Neural cell (in vitro differentiated cells): ENCODE results near the gene FNDC10. TPM values are rescaled to one million over a fixed set of nuclear protein-coding genes. Genes with fewer than 3 reads are reported as not detected.

Experiments used
- H2AFZ ChIP-seq: fragments of 200-600, 300-800 bp; sonication (generic), shearing (Covaris generic); 2 replicates; pipeline ENCODE4 v1.6.0; 2014; ENCODE audit warnings: low read depth, mild to moderate bottlenecking, antibody characterized with exemption, low read length, moderate library complexity
- H3F3A ChIP-seq: fragments of 200-600 bp; shearing (Covaris generic); 2 replicates; pipeline ENCODE4 v1.6.1; 2016; ENCODE audit warnings: mild to moderate bottlenecking, moderate library complexity, mixed read lengths, antibody characterized with exemption, low read length; ENCODE audit not compliant: insufficient read depth, poor library complexity, severe bottlenecking
- H3K27ac ChIP-seq: fragments of 200-600, 300-800 bp; sonication (generic), shearing (Covaris generic); 2 replicates; pipeline ENCODE4 v1.5.1; 2014; ENCODE audit warnings: mild to moderate bottlenecking, low read length, moderate library complexity
- H3K27me3 ChIP-seq: fragments of 300-800, 200-600 bp; sonication (generic), shearing (Covaris generic); 2 replicates; pipeline ENCODE4 v1.6.0; 2014; ENCODE audit warnings: mild to moderate bottlenecking, low read depth, low read length, moderate library complexity; ENCODE audit not compliant: insufficient read depth
- H3K36me3 ChIP-seq: fragments of 300-800, 200-600 bp; sonication (generic), shearing (Covaris generic); 2 replicates; pipeline ENCODE4 v1.5.1; 2014; ENCODE audit warnings: mild to moderate bottlenecking, antibody characterized with exemption, low read length, moderate library complexity; ENCODE audit not compliant: insufficient read depth
- H3K4me2 ChIP-seq: fragments of 300-800, 200-600 bp; sonication (generic), shearing (Covaris generic); 2 replicates; pipeline ENCODE4 v1.6.0; 2014; ENCODE audit warnings: mild to moderate bottlenecking, low read length
- H3K4me3 ChIP-seq: fragments of 300-800, 200-600 bp; sonication (generic), shearing (Covaris generic); 2 replicates; pipeline ENCODE4 v1.5.1; 2014; ENCODE audit warnings: mild to moderate bottlenecking, low read length, moderate library complexity
- H3K79me2 ChIP-seq: fragments of 200-600 bp; shearing (Covaris generic); replicated peaks from 2 replicates; pipeline ENCODE4 v1.6.0; 2014; ENCODE audit warnings: mild to moderate bottlenecking, low read length, moderate library complexity; ENCODE audit not compliant: insufficient read depth
- H3K9ac ChIP-seq: fragments of 300-800, 200-600 bp; sonication (generic), shearing (Covaris generic); 2 replicates; pipeline ENCODE4 v1.6.1; 2016; ENCODE audit warnings: mild to moderate bottlenecking, low read length, mixed read lengths
- H3K9me2 ChIP-seq: fragments of 200-600 bp; shearing (Covaris generic); 2 replicates; pipeline ENCODE4 v1.6.1; 2016; ENCODE audit warnings: mild to moderate bottlenecking, low read length, mixed read lengths; ENCODE audit not compliant: insufficient read depth
- H3K9me3 ChIP-seq: fragments of 200-600, 300-800 bp; sonication (generic), shearing (Covaris generic); 2 replicates; pipeline ENCODE4 v1.6.1; 2016; ENCODE audit warnings: mild to moderate bottlenecking, mixed run types, low read length, moderate library complexity, mixed read lengths
- H4K20me1 ChIP-seq: fragments of 200-600 bp; shearing (Covaris generic); 2 replicates; pipeline ENCODE4 v1.6.1; 2016; ENCODE audit warnings: mild to moderate bottlenecking, mixed run types; ENCODE audit not compliant: insufficient read depth
- EP300 ChIP-seq: fragments of 450-650 bp; conservative IDR thresholded peaks from 2 replicates; pipeline ENCODE4 v1.6.1; 2014; ENCODE audit warnings: antibody characterized with exemption, mild to moderate bottlenecking, moderate library complexity; ENCODE audit not compliant: poor library complexity, severe bottlenecking
- EZH2 ChIP-seq: fragments of 200-600, 300-800 bp; shearing (Covaris generic), sonication (generic); IDR thresholded peaks from 2 replicates; pipeline ENCODE4 v1.6.1; 2014; ENCODE audit warnings: antibody characterized with exemption, low read length, borderline replicate concordance, mild to moderate bottlenecking; ENCODE audit not compliant: insufficient read depth, poor library complexity, severe bottlenecking
- MXI1 ChIP-seq: fragments of 450-650 bp; conservative IDR thresholded peaks from 2 replicates; pipeline ENCODE4 v1.6.1; 2014; ENCODE audit warnings: antibody characterized with exemption, mild to moderate bottlenecking; ENCODE audit not compliant: poor library complexity, severe bottlenecking
- POLR2AphosphoS5 ChIP-seq: IDR thresholded peaks from 2 replicates; pipeline ENCODE4 v1.6.1; 2012
- RAD21 ChIP-seq: fragments of 450-650 bp; conservative IDR thresholded peaks from 2 replicates; pipeline ENCODE4 v1.6.1; 2014; ENCODE audit warnings: antibody characterized with exemption, mild to moderate bottlenecking, moderate library complexity
- SMC3 ChIP-seq: fragments of 450-650 bp; conservative IDR thresholded peaks from 2 replicates; pipeline ENCODE4 v1.6.1; 2014; ENCODE audit warnings: antibody characterized with exemption, mild to moderate bottlenecking, moderate library complexity; ENCODE audit not compliant: poor library complexity
- TAF1 ChIP-seq: IDR thresholded peaks from 2 replicates; pipeline ENCODE4 v1.6.1; 2012; ENCODE audit warnings: low read depth
- polyA plus RNA-seq: library from polyadenylated mRNA; depleted of rRNA; stranded (reverse); fragments of >200 nt; gene quantifications from 2 replicates; pipeline ENCODE4 v1.2.3, GENCODE V29; 2014
- TF ChIP-seq, protein P1 (sequence below): fragments of 450-650 bp; IDR thresholded peaks from 2 replicates; pipeline ENCODE4 v1.5.1; 2014; ENCODE audit warnings: antibody characterized with exemption, mild to moderate bottlenecking, moderate library complexity; ENCODE audit not compliant: poor library complexity, severe bottlenecking
- TF ChIP-seq, protein P2 (sequence below): IDR thresholded peaks from 2 replicates; pipeline ENCODE4 v1.6.1; 2012; ENCODE audit warnings: borderline replicate concordance

FNDC10 gene
- polyA plus RNA-seq, 1 donor from 2014 or later: 4.5 TPM

DNA sequence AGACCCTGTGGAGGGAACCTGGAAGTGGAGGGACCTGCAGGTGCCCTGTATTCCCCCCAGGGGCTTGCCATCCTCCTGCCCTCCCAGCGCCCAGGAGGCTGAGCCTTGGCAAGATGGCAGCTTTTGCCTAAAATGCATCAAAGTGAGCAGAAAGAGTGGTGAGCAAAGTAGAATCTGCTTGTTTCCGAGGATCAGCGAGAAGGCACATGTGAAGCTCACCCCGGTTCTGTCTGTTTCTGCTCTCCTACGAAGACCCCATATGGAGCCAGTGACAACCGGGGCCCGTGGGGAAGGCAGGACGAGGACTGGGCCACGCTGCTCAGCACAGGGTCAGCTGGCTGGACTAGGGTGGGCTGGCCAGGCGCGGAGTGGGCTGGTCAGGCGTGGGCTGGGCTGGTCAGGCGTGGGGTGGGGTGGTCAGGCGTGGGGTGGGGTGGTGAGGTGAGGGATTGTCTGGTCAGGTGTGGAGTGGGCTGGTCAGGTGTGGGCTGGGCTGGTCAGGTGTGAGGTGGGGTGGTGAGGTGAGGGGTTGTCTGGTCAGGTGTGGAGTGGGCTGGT lies 5.2 kb upstream of the FNDC10 start:
- Histone ChIP-seq H3K9ac (no peak overlapping the region), H3K27ac (no peak overlapping the region), H3K27me3 (peaks cover 6% of the 10 kb centered on the region), H3K79me2 (no peaks in the 10 kb centered on the region), H3K9me2 (no peaks in the 10 kb centered on the region), H2AFZ (no peak overlapping the region), H3K4me3 (no peak overlapping the region), H3K4me2 (no peak overlapping the region), H4K20me1 (no peaks in the 10 kb centered on the region), H3K36me3 (no peaks in the 10 kb centered on the region), H3F3A (no peaks in the 10 kb centered on the region), H3K9me3 (no peaks in the 10 kb centered on the region)
- TF ChIP-seq POLR2AphosphoS5 (no peak), EZH2 (no peak), TAF1 (no peak), EP300 (no peak), MXI1 (no peak), RAD21 (no peak), SMC3 (no peak)
- TF ChIP-seq, protein P1, sequence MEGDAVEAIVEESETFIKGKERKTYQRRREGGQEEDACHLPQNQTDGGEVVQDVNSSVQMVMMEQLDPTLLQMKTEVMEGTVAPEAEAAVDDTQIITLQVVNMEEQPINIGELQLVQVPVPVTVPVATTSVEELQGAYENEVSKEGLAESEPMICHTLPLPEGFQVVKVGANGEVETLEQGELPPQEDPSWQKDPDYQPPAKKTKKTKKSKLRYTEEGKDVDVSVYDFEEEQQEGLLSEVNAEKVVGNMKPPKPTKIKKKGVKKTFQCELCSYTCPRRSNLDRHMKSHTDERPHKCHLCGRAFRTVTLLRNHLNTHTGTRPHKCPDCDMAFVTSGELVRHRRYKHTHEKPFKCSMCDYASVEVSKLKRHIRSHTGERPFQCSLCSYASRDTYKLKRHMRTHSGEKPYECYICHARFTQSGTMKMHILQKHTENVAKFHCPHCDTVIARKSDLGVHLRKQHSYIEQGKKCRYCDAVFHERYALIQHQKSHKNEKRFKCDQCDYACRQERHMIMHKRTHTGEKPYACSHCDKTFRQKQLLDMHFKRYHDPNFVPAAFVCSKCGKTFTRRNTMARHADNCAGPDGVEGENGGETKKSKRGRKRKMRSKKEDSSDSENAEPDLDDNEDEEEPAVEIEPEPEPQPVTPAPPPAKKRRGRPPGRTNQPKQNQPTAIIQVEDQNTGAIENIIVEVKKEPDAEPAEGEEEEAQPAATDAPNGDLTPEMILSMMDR: no peak
- TF ChIP-seq, protein P2, sequence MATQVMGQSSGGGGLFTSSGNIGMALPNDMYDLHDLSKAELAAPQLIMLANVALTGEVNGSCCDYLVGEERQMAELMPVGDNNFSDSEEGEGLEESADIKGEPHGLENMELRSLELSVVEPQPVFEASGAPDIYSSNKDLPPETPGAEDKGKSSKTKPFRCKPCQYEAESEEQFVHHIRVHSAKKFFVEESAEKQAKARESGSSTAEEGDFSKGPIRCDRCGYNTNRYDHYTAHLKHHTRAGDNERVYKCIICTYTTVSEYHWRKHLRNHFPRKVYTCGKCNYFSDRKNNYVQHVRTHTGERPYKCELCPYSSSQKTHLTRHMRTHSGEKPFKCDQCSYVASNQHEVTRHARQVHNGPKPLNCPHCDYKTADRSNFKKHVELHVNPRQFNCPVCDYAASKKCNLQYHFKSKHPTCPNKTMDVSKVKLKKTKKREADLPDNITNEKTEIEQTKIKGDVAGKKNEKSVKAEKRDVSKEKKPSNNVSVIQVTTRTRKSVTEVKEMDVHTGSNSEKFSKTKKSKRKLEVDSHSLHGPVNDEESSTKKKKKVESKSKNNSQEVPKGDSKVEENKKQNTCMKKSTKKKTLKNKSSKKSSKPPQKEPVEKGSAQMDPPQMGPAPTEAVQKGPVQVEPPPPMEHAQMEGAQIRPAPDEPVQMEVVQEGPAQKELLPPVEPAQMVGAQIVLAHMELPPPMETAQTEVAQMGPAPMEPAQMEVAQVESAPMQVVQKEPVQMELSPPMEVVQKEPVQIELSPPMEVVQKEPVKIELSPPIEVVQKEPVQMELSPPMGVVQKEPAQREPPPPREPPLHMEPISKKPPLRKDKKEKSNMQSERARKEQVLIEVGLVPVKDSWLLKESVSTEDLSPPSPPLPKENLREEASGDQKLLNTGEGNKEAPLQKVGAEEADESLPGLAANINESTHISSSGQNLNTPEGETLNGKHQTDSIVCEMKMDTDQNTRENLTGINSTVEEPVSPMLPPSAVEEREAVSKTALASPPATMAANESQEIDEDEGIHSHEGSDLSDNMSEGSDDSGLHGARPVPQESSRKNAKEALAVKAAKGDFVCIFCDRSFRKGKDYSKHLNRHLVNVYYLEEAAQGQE: no peak

DNA sequence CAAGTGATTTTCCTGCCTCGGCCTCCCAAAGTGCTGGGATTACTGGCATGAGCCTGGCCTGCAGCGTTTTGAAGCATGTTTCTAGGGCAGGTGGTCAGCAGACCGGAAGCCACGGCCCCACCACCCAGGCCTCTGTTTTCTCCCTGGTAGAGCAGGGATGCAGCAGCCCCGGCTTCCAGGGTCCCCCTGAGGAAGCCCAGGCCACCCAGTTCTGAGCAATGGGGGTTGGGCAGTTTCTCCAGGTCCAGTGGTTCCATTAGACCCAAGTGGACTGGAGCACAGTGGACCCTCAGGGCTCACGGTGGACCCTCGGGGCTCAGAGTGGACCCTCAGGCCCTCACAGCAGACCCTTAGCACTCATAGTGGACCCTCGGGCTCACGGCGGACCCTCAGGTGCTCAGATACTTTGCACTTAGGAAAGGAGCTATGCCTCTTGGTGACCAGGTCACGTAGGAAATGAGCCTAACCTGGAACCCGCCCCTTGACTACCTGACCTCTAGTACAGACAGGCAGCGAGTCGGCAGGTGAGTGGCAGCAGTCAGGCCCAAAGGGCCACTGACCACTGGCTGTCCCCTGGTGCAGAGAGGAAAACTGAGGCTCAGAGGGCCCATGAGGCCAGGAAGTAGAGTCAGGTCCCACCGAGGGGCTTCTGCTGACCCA lies 4.6 kb upstream of the FNDC10 start:
- H2AFZ ChIP-seq: no peak overlapping the region
- peaks cover 6% of the 10 kb centered on the region for H3K27me3 ChIP-seq
- TF ChIP-seq, protein P1: no peak
- no peak for TF ChIP-seq POLR2AphosphoS5
- no peak for TF ChIP-seq SMC3
- TF ChIP-seq TAF1: no peak
- no peak for TF ChIP-seq EP300
- no peaks in the 10 kb centered on the region for H4K20me1 ChIP-seq
- H3K27ac ChIP-seq: no peak overlapping the region
- no peaks in the 10 kb centered on the region for H3K79me2 ChIP-seq
- H3K9ac ChIP-seq: no peak overlapping the region
- H3K36me3 ChIP-seq: no peaks in the 10 kb centered on the region
- H3F3A ChIP-seq: no peaks in the 10 kb centered on the region
- H3K4me3 ChIP-seq: no peak overlapping the region
- no peaks in the 10 kb centered on the region for H3K9me3 ChIP-seq
- H3K9me2 ChIP-seq: no peaks in the 10 kb centered on the region
- no peak overlapping the region for H3K4me2 ChIP-seq
